ENCODE data around the gene ITGB2. TPM values are rescaled to one million over a fixed set of nuclear protein-coding genes. Genes with fewer than 3 reads are reported as not detected.

The ITGB2 gene
- total RNA-seq, 1 experiment from 2014 or later = 1.5 TPM

- no peak for TF ChIP-seq CEBPB (IDR thresholded peaks at IDR 0.05; ENCODE audit: low read depth)
- no peak for TF ChIP-seq EZH2phosphoT487 (IDR thresholded peaks at IDR 0.05; ENCODE audit: borderline replicate concordance)
- no peak for TF ChIP-seq CTCF (IDR thresholded peaks at IDR 0.05 in 2 of 3, conservative IDR thresholded peaks at IDR 0.05 in 1 of 3; ENCODE audit: borderline replicate concordance in 1 of 3, insufficient read depth in 1 of 3, low read depth in 2 of 3, low read length in 2 of 3)
- TF ChIP-seq SP1 (IDR thresholded peaks at IDR 0.05; ENCODE audit: low read depth) = no peak
- no peak for TF ChIP-seq EGR1 (IDR thresholded peaks at IDR 0.05; ENCODE audit: low read depth)
- no peak for TF ChIP-seq ZBTB33 (IDR thresholded peaks at IDR 0.05; ENCODE audit: extremely low read depth, insufficient replicate concordance, low read length)
- no peak for TF ChIP-seq EZH2 (IDR thresholded peaks at IDR 0.05)
- TF ChIP-seq RAD21 (IDR thresholded peaks at IDR 0.05; ENCODE audit: low read depth) = no peak
- TF ChIP-seq ZNF274 (IDR thresholded peaks at IDR 0.05; ENCODE audit: low read depth, low read length) = no peak
- no peak for TF ChIP-seq ELF1 (IDR thresholded peaks at IDR 0.05; ENCODE audit: borderline replicate concordance, low read depth)
- no peak for TF ChIP-seq MAX (IDR thresholded peaks at IDR 0.05)
- TF ChIP-seq YY1 (IDR thresholded peaks at IDR 0.05; ENCODE audit: extremely low read depth, insufficient replicate concordance, low read depth, low read length) = no peak
- no peak for TF ChIP-seq SRF (IDR thresholded peaks at IDR 0.05; ENCODE audit: low read depth)
- TF ChIP-seq POLR2A (IDR thresholded peaks at IDR 0.05; ENCODE audit: borderline replicate concordance, extremely low read depth, insufficient read depth, insufficient read length) = no peak
- TF ChIP-seq POLR2AphosphoS5 (IDR thresholded peaks at IDR 0.05; ENCODE audit: low read depth, low read length) = no peak
- H3K36me3 ChIP-seq (ENCODE audit: control insufficient read depth in 1 of 2, insufficient read depth in 2 of 2, low read length in 2 of 2) = no peaks in the 10 kb centered on the region
- peaks cover 64% of the 10 kb centered on the region for H3K27me3 ChIP-seq (ENCODE audit: insufficient read depth, low read length)
- H3K9me2 ChIP-seq (ENCODE audit: insufficient read depth) = no peaks in the 10 kb centered on the region
- DNase-seq (ENCODE audit: low read depth, low spot score) (no peak), ATAC-seq (no peak)
- POLR2A ChIA-PET = no interaction called here
- no peaks in the 10 kb centered on the region for H3K79me2 ChIP-seq (ENCODE audit: insufficient read depth, low read length)
- intact Hi-C loops (cut with micrococcal nuclease) = no loop called here
- H3K9ac ChIP-seq (ENCODE audit: low read length) = no peak overlapping the region
- CTCF ChIA-PET = no interaction called here
- no peak overlapping the region for H3K4me2 ChIP-seq (ENCODE audit: low read length)
- RAD21 ChIA-PET (ENCODE audit: low non-redundant PET in 1 of 2, low total read pairs in 2 of 2, uncharacterized antibody in 2 of 2, unreplicated experiment in 2 of 2) = no interaction called here
- H3K9me3 ChIP-seq (ENCODE audit: control insufficient read depth in 1 of 2, insufficient read depth in 1 of 2, low read depth in 1 of 2, low read length in 2 of 2) = no peaks in the 10 kb centered on the region
- no peak overlapping the region for H3K27ac ChIP-seq (ENCODE audit: low read depth, low read length)
- peaks cover 17 to 23% of the 10 kb centered on the region in 2 experiments for H3K4me1 ChIP-seq (ENCODE audit: control insufficient read depth in 1 of 2, insufficient read depth in 2 of 2, low read length in 2 of 2)
- no peak overlapping the region for H3K4me3 ChIP-seq (replicated peaks in 1 of 2; ENCODE audit: low read depth in 1 of 2, low read length in 2 of 2)
- no peaks in the 10 kb centered on the region for H4K20me1 ChIP-seq (ENCODE audit: insufficient read depth)
- H2AFZ ChIP-seq (ENCODE audit: low read depth, low read length, poor library complexity, severe bottlenecking) = no peak overlapping the region
- BruUV-seq (replicated peaks) = no TSS peak
Measured at GRCh38 chr21:44923480-44924084, 2.9 kb upstream of the ITGB2 start.
